GM19328 (cell line): ENCODE measurements around the gene MELTF.

Experiments used
- ATAC-seq: cut with Tn5 transposase; IDR thresholded peaks from one replicate; pipeline ENCODE4 v1.9.1; 2021; ENCODE audit warnings: mild to moderate bottlenecking, moderate library complexity; ENCODE audit not compliant: unreplicated experiment

MELTF gene

DNA sequence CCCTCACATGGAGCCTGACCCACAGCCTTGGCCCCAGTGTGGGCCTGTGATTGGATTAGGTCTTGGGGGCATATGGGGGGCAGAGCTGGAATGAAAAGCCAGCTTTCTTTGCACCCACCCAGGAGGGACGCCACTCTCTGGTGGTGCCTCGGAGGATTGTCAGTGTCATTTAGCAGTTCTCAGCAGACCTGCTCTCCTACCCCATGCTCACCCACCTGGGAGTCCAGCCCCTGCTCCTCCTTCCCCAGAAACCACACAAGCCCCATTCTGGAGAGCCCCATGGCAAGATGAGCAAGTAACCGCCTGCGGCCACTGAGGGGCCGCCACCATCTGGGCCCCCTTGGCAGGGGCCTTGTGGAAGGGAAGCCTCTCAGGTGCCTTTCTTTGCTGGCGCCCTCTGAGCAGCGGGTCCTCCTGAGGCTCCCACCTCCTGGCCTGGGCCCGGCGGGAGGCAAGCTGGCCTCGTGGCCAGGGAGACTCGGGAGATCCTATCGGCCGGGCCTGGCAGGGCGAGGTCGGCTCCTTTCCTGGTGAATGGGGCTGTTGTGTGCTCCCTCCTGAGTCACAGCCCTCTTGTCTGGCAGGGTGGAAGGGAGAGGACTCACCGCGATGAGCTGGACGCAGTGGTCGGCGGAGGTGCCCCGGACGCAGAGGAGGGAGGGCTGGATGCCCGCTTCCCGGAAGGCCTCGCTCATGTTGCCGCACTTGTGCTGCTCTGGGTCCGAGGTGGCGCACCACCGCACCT lies 2.3 kb downstream of the MELTF start:
- ATAC-seq, result no peak

GRCh38 chr3:197026481-197026866 lies 3.1 kb downstream of the MELTF start:
- no peak for ATAC-seq

GRCh38 chr3:197025736-197026480 lies 3.7 kb downstream of the MELTF start:
- no peak for ATAC-seq

- no peak for ATAC-seq
Observed at GRCh38 chr3:197024881-197025735, 4.5 kb downstream of the MELTF start.

GRCh38 chr3:197023998-197024651 lies 5.5 kb downstream of the MELTF start:
- no peak for ATAC-seq

GRCh38 chr3:197023241-197023997 lies 6.2 kb downstream of the MELTF start:
- ATAC-seq, result no peak

DNA sequence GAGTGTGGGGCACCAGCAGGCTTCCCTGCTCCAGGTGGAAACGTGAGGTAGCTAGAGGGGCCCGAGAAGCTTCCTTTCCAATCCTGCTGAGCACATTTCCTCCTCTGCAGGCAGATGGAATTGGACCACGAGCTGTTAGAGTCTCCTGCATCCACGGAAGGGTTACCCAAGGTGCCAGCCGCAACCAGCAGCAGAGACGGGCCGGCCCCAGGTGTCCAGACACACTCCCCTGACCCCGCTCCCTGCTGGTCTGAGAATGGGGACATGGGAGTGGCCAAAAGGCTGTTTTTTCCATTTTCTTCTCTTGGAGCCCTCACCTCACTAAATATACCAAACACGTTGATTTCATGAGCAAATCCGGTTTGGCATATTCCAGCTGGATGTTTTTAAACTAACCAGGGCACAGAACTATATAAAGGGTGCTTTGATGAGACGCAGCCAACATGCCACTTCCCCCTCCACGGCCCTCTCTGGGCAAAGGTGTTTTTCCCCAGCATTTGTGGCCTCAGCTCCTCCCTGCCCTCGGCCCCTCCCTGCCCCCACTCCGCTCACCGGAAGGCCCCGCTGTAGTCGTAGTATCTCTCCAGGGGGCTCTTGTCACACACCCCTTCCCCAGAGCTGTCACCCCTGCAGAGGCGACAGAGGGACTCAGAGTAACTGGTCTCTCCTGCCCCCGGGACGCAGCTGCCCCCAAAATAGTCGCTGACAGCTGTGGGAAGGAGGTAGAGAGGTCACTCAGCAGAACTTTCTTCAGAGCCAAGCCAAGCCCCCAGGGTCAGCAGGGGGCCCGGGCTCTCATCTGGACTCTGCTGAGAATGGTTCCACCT lies 7.0 kb downstream of the MELTF start:
- no peak for ATAC-seq

DNA sequence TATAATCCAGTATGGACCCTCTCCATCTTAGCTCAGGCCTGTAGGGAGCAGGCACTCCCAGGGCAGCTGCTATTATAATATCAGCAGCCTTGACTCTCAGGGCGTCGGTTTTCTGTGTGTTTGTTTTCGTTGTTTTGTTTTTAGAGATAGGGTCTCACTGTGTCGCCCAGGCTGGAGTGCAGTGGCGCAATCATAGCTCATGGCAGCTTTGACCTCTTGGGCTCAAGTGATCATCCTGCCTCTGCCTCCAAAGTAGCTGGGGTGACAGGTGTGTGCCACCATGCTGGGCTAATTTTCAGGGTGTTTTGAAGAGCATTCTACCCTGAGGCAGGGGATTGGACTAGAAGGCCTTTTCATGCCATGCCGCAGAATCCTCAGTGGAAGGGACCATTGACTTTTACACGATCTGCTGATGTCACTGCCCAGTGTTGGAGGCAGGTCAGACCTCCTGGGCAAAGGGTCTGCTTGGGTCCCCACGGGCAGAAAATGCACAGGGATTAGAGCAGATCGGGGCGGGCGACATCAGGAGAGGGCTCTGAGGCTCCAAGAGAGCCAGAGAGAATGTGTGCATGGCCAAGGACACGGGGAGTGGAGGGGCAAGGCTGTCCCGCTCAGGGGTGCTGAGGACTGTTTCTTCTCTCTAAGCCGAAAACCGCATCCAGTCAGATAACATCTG lies 7.8 kb downstream of the MELTF start:
- no peak for ATAC-seq

- no peak for ATAC-seq
Observed at GRCh38 chr3:197021231-197021630, 8.4 kb downstream of the MELTF start.

- ATAC-seq, result no peak
Observed at GRCh38 chr3:197019535-197019934, 10.1 kb downstream of the MELTF start.

- ATAC-seq, result no peak
Observed at GRCh38 chr3:197019021-197019420, 10.6 kb downstream of the MELTF start.

DNA sequence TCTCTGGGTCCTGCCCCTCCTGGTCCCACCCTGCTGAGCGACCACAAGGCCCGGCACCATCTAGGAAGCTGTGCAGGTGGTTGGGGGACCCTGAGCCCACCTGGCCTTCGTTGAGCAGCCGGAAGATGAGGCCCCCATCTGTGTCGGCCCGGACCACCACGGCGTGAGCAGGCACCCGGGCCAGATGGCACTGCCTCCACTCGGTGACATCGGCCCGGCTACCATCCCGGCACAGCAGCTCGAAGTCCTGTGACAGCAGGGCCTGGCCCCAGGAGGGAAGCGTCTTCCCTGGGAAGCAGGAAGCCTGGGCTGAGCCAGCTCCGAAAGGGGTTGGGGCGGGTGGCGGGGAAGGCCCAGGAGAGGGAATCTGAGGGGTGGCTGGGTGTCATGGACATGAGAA lies 12.6 kb downstream of the MELTF start:
- ATAC-seq, result no peak

GRCh38 chr3:197015790-197016736 lies 13.6 kb downstream of the MELTF start:
- no peak for ATAC-seq

GRCh38 chr3:197014942-197015575 lies 14.6 kb downstream of the MELTF start:
- ATAC-seq, result no peak

DNA sequence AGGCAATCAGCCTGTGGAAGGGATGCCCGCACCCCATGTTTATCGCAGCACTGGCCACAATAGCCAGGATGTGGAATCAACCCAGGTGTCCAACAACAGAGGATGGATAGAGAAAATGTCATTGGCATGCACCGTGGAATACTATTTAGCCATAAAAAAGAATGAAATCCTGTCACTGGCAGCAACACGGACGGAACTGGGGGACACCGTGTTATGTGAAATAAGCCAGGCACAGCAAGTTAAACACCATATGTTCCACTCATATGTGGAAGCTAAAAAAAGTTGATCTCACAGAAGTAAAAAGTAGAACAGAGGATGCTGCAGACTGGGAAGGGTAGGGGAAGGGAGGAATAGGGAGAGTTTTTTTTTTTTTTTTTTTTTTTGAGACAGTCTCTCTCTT lies 15.6 kb downstream of the MELTF start:
- no peak for ATAC-seq

DNA sequence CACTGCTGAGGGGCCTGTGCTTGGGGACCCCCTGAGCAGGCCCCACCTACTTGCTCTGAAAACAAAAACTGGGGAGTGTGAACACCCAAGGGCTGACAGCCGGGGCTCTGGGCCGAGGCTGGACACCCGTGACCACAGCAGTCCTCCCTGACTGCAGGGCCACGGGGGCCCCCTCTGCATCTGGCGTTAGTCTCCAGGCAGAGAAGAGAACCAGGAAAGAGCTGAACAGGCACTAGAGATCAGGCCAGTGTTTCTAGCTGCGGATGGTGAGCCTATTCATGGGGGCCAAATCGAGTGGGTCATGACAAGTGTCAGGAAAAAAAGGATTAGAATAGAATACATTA lies 17.1 kb downstream of the MELTF start:
- no peak for ATAC-seq

DNA sequence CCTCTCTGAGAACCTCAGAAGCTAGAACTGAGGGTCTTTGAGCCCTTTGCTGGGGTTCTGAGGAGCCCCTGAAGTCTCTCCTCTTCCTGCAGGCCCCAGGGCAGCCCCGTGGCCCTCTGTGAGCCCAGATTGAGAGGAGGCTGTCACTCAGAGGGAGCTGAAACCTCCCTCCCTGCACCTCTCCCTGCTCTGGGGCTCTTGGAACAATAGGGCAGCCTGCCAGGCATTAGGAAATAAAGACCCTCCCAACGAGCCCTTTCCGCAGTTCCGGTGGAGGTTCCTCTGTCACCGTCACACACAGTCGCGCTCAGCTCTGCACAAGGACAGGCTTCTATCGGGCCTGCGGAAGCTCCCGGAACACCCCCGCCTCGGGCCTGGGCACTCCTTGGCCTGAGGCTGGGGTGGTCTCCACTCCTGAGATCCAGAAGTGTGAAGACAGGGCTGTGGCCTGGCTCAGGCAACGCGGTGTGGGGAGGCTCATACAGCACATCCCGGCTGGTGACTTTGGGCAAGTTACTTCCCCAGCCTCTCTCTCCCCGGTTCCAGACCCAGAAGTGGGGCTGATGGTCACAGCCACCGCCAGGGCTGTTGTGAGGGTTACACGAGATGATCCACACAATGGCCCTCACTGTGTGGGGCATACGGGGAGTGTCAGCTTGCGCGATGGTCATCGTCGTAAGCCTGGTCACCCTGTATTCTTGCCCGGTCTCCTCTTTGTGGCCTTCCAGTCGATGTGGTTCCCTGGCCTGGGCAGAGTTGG lies 17.7 kb downstream of the MELTF start:
- ATAC-seq, result no peak
